T-helper 9 cell (primary cell): ENCODE measurements around the gene IMMT.
"Not testable (repeated sequence)": the region's sequence is repeated elsewhere in the genome, so short reads cannot be mapped to it uniquely, and the experiment has no call there.

ENCODE experiments used
- DNase-seq: peaks from one replicate; pipeline ENCODE4 v3.0.0-alpha.2; 2020
- total RNA-seq, 2 donors: gene quantifications; one replicate each; lab custom pipeline; 2026; lab: John Stamatoyannopoulos, UW

IMMT gene
- 41.5 to 136 reads per million in 2 donors for total RNA-seq

DNA sequence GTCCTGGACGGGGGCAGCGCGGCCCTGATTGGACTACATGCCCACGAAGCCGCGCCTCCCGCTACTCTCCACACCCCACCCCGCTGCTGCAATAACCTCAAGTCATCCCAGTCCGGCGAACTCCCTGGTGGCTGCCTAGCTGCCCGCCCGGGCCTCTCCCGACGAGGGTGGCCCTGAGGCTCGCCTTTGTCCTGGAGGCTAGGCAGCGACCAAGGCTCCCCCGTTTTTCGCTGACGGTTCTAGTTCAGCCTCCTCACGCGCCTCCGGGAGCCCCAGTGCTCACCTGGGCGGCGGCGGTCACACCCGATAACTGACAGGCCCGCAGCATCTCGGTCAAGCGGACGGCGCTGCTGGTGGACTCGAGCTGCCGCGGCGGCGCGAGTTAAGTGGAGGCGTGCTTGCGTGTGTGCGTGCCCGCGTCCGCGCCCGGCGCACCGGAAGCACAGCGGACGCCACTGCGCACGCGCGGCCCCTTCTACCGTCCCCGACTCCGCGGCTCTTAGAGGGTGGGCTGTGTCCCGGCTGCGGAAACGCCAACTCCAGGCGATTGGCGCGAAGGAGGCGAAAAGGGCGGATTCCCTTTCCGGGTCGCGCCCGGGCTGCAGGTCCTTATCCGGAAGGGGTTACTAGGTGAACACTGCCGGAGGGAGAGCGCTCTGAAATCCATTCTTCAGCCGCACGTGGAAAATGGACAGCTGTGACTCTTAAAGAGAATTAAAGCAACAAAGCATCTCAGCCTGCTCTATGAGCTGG lies at the start of gene IMMT:
Gene IMMT, minus strand, starts transcription at position 408 of the 753 bp plus-strand sequence. Its CDS starts 80 bp downstream, at position 328.
- DNase-seq: peak; percentile 86

DNA sequence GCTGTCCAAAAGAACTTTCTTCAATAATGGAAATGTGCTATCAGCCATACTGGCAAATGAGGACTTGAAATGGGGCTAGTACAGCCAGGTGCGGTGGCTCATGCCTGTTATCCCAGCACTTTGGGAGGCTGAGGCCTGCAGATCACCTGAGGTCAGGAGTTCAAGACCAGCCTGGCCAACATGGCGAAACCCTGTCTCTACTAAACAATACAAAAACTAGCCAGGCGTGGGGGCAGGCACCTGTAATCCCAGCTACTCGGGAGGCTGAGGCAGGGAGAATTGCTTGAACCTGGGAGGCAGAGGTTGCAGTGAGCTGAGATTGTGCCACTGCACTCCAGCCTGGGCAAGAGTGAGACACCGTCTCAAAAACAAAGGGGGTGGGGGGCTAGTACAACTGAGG lies 49.5 kb upstream of the IMMT start:
- not testable (repeated sequence) for DNase-seq

DNA sequence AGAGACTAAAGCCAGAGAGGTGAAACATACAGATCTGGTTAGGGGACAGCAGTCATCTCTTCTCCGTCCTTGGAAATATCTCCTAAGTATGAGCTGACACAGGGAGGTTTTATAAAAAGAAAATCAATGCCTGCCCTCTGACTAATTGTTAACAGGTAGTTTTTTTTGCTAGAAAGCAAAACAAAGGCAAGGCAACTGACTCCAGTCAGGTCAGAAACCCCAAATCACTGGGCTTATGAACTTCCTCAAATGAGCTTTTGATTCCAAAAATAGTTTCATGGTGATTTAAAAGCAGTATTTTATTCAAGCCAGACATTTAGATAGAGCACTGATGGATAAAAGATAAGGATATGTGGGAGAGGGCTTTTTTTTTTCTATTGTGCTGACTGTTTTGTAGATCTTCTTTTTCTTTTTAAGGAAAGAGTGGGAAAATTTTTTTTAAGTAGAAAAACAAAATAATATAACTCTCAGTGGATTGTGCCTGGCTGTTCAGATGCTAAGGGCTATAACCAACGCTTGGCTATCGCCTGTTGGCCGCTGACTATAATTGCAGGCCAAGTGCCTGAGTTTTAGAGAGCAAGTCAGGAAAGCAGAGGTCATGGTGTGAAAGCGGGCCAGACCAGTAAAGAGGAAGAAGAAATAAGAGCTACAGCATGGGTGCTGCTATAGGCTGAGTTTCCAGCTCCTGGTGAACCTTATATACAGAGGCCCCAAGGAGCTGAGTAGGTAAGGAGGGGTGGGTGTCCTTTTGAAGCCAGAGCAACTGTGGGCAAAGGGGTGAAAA lies 48.9 kb upstream of the IMMT start:
- no peak for DNase-seq

DNA sequence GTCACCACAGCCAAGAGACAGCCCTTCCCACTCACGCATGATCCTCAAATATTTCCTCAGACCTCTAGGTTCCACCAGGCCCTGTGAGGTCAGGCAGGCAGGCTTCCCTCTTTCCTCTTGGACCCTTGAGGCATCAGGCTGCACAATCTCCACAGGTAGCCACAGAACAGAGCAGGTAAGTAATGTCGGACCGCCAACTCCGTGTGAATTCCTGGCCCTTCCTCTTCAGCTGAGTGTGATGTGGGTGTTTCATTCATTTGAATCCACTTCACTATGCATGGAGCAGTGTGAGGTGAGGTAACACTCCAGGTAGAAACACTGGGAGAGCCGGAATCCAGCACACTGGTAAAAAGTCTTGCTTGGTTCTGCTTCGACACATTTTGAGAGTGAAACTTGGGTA lies 48.0 kb upstream of the IMMT start:
- no peak for DNase-seq

DNA sequence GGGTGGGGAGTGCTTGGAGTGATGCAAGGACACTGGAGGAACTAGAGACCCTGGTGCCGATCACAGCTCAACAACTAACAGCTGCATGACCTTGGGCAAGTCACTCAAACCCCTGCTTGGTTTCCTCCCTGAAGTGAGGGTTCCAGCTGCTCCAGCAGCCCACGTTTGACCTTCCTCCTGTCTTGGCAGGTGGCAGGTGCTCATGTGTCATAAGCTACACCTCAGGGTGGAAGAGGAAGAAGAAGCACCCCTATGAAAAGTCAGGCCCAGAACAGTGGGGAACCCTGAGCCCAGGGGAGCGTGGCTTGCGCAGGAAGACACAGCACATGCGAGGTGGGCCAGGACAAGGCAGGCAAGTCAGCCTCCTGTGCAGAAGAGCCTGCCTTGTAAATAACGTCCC lies 46.3 kb upstream of the IMMT start:
- no peak for DNase-seq

DNA sequence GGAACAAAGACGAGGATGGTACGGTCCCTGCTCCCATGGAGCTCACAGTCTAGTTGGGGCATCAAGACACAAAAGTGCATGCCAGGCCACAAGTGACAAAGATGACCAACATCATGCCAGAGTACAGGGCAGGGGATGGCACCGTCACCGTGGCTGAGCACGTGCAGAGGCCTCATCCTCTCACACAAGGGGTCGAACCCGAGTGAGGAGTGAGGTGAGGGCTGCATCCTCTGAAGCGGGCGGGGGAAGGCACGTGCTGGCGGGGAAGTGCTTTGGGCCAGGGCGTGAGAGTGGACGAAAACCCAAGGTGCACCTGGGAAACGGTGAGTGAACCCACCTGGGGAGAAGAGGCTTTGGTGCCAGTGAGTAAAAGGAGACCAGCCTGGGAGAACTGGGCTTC lies 45.0 kb upstream of the IMMT start:
- DNase-seq: no peak

DNA sequence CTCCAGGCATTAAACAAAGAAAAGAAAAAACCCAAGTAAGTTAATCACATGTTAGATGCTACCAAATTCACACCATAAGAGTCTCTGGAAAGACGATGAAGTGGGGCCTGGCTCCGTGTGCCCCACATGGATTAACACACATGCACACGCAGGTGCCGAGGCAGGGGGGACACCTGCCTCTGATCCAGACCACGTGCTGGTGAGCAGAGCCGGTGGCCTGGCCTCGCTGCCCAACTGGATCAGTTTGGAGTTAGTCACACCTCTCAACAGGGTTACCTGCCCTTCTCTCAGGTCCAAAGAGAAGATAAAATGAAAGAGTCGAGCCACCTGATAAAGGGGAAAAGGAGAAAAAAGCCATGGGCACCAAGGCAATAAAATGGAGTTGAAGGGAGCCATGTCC lies 44.5 kb upstream of the IMMT start:
- DNase-seq: no peak

GRCh38 chr2:86239326-86239725 lies 44.1 kb upstream of the IMMT start:
- no peak for DNase-seq

DNA sequence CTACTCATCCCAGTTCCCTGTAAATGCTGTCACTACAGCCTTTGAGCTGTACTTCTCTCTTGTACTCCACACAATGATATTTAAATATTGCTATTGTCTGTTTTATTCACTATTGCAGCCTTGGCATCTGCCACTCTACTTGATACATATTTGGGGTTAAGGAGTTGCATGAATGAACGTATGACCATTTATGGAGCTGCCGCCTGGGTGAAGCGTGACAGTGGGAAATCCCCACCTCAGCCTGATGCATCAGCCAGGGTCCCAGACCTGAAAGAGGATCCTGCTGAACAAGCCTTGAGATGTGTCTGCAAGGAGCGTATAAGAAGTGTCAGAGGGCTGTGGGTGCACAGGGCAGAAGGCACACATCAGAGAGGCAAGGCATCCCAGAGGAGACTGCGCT lies 43.1 kb upstream of the IMMT start:
- no peak for DNase-seq

- DNase-seq: no peak
Measured at GRCh38 chr2:86237172-86237571, 41.9 kb upstream of the IMMT start.

DNA sequence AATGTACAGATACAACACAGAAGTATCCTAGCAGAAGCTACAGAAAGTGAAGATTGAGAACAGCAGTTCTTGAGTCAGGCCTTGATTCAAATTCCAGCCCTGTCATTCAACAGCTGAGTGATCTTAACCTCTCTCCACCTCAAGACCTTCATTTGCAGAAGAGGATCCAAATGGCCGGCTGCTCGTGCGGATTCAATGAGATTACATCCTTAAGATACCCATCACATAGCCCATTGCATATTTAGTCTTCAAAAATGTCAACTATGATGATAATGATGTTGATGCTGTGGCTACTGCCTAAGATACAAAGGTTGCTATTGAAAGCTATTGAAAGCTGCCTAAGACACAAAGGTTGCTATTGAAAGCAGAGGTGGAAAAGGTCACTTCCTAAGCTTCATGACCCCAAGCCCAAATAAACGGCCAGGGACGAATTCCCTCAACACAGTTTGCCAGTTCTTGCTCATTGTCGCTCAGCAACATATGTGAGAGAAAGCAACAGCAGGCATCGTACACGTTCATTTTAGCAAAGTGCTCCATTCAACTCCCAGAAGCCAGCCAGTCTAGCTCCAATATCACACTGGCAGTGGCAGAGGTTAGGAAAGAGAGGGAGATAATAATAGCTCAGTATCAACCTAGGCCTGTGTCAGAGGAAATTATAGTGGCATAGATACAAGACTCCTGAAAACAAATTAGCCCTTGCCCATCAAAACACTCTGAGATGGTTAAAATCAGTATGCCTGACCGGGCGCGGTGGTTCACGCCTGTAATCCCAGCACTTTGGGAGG lies 40.1 kb upstream of the IMMT start:
- no peak for DNase-seq

- DNase-seq: no peak
Measured at GRCh38 chr2:86234563-86235131, 39.4 kb upstream of the IMMT start.

DNA sequence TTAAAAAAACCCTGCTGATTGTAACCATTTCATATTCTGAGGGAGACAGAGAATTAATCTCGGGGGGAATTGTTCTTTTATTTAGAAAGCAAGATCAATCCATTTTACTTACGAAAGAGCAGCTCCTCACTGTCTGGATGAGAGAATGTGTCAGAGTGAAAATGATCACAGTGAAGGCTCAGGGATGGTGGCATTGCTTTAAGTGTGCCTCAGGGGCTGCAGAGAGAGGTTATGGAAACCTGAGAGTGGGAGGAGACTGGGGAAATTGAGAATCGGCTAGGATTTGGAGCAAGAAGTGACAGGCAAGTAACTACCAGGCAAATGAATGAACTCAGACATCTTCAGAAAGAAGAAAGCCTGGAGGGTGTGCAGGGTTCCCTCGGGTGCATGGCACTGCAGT lies 38.2 kb upstream of the IMMT start:
- DNase-seq: no peak

GRCh38 chr2:86232910-86233309 lies 37.6 kb upstream of the IMMT start:
- no peak for DNase-seq

DNA sequence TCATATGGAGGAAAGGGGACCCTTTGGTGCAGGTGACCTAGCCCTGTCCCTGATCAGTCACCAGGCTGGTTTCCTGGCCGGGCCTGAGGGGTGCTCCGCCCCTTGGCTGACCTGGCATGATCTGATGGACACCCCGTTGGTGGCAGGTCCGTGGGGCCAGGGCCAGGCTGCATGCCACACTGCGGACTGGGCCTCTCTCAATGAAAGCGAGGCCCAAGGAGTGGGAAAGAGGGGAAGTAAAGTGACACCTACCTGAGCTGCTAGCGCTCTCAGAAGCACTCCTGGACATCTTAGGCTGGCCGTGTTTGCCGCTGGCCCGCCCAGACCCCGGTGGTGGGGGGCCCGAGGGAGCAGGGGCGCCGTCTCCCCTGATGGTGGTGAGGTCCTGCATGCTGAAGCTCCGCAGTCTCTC lies 37.1 kb upstream of the IMMT start:
- no peak for DNase-seq

DNA sequence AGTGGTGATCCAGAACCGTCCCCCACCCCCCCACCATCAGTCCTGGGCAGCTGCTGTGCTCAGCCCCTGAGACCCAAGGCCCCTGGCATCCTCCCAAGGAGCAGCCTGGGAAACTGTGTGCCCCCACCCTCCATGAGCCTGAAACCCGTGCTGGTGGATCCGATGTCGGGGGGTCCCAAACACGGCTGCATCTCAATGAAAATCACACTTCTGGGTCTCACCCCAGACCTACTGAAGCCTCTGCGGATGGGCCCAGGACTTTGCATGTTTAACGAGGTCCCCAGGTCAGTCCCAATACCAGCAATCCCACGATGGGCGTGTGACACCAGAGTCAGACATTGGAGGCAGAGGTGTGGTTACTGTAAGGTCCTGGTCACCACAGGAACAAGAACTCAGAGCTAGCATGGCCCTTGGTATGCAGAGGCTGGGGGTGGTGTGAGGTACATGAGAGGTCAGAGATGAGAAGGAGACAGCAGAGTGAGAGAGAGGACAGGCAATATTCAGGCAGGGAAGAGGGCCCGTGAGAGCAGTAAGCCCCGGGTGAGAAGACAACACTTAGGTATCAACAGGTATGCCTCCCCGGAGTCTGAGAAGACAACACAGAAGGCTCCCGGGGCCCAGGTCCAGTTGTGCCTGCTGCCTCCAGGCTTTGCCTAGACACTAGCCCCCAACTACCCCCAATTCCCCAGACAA lies 36.6 kb upstream of the IMMT start:
- DNase-seq: no peak

DNA sequence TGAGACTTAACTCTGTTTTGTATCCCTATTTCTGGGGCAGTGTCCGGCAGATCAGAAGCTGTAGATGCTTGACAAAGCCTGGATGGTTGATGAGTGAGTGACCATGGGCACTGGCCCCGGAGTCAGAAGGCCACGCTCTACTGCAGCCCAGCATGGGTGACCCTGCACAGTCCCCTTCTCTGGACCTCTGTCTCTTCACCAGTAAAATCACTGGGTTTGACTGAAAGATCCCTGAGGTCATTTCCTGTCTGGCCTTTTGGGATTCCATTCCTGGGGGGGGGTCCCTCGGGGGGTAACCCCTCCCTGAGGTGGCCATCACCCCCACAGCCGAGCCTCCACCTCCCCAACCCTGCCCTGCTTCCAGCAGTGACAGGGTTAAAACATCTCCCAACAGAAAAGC lies 35.7 kb upstream of the IMMT start:
- DNase-seq: no peak

GRCh38 chr2:86229221-86229620 lies 34.0 kb upstream of the IMMT start:
- DNase-seq: no peak

DNA sequence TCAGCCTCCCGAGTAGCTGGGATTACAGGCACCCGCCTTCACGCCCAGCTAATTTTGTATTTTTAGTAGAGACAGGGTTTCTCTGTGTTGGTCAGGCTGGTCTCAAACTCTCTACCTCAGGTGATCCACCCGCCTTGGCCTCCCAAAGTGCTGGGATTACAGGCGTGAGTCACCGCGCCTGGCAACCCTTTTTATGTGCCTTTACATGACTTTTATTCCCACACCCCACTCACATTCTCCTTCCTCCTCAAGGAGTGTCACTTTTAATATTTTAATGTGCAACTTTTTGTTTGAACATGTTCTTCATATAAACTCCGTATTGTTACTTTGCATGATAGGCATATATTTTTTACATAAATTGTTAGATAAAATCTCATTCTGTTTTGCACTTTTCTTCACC lies 33.3 kb upstream of the IMMT start:
- DNase-seq: not testable (repeated sequence)

DNA sequence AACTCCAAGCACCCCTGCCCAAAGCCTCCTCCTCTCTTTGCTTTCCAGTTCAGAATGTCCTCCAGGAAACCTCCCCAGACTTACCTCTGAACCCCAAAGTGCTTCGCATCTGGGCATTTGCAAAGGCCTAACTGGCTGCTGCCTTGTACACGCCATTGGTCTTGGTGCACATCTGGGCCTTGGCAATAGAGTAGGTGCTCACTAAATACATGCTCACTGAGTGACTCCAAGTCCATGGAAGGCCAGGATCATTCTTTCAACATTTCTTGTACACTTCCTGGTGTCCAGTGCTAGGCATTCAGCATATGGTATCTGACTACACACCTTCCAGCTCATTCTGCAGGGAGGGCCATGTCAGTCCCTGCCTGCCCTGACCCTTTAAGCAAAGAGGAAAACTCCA lies 32.4 kb upstream of the IMMT start:
- no peak for DNase-seq

DNA sequence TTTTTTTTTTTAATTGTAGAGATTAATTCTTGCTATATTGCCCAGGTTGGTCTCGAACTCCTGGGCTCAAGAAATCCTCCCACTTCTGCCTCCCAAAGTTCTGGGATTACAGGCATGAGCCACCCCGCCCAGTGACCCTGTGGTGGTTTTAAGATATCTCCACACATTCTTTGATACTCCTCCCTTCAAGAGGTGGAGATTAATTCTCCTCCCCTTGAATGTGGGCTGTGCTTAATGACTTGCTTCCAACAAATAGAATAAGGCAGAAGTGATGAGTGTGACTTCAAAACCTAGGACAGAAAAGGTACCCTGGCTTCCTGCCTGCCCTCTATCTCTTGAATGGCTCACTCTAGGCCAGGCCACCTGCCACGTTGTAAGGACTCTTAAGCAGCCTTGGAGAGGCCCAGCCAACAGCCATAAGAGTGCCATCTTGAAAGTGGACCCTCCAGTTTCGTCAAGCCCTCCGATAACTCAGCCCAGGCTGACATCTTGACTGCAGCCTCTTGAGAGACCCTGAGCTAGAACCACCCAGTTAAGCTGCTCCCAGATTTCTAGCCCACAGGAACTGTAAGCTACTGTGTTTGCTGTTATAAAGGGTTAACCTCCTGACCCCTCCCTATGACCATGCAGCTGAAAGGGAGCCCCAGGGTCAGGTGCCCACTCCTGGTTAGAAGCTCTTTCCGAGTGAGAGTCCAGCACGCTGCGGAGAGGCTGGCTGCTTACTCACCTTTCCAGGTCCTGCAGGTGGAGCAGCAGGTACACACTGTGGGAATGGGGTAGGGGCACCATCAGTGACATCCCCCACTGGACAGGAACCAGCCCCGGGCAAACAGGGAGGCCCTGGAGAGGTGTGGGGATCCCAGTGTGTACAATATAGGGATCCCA lies 31.6 kb upstream of the IMMT start:
- DNase-seq: no peak
